Hematopoietic multipotent progenitor cell treated with erythropoietin and hydrocortisone succinate and interleukin-3 and kit ligand, for 15 days (in vitro differentiated cells): ENCODE data around the gene NTPCR.
"Not testable (repeated sequence)": the region's sequence is repeated elsewhere in the genome, so short reads cannot be mapped to it uniquely, and the experiment has no call there.

Experiments used
- DNase-seq: peaks from one replicate; pipeline ENCODE4 v3.0.0-alpha.2; 2015; ENCODE audit warnings: low spot score

Gene NTPCR

DNA sequence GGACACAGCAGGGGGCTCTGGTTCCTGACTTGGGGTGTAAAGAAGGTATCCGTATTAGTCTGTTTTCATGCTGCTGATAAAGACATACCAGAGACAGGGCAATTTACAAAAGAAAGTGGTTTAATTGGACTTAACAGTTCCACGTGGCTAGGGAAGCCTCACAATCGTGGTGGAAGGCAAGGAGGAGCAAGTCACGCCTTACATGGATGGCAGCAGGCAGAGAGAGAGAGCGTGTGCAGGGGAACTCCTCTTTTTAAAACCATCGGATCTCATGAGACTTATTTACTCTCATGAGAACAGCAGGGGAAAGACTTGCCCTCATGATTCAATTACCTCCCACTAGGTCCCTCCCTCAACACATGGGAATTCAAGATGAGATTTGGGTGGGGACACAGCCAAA lies 23.2 kb upstream of the NTPCR start:
- not testable (repeated sequence) for DNase-seq

DNA sequence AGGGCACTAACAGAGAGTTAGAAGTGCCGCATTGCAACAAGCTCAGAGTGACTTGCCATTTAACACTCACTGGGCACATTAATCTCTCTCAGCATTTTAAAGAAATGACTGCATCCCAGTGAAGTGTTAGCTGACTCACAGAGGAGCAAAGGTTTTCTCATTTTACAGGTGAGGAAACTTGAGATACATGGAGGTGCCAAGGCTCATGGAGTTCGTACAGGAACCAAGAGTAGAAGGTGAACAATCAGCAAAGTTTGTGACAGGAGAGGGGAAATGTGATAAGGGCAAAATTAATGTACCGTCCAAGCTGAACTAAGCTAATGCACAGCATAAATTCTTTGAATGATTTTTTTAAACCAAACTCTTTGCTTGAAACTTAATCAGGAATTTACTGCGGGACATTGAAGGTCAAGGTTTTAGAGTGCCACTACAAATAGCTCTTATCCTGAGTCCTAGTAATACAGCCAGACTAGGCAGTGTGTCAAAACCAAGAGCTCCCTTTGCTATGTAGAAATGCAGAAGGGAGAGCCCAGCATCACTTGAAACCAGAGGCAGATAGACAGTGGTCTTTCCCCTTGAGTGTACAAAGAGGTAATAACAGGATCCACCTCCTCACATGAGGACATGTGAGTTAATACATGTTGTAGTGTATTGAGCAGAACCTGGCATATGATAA lies 22.4 kb upstream of the NTPCR start:
- no peak for DNase-seq

- no peak for DNase-seq
Measured at GRCh38 chr1:232932486-232933425, 17.7 kb upstream of the NTPCR start.

DNA sequence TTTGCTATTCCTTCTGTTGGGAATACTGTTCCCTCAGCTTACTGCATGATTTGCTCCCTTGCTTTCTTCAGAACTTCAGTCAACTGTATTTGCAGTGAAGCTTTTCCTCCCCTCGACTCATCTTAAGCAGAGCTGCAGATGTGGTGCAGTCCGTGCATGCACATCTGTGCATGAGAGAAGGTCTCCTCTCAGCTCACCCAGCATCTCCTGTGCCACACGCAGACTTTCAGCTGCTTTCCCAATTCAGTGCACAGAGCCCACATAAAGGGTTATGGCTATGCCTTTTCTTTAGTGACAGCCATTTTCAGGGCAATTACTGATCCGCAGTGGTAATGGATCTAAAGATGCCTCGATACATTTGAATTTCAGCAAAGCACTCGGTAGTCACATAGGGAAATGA lies 13.5 kb upstream of the NTPCR start:
- no peak for DNase-seq

DNA sequence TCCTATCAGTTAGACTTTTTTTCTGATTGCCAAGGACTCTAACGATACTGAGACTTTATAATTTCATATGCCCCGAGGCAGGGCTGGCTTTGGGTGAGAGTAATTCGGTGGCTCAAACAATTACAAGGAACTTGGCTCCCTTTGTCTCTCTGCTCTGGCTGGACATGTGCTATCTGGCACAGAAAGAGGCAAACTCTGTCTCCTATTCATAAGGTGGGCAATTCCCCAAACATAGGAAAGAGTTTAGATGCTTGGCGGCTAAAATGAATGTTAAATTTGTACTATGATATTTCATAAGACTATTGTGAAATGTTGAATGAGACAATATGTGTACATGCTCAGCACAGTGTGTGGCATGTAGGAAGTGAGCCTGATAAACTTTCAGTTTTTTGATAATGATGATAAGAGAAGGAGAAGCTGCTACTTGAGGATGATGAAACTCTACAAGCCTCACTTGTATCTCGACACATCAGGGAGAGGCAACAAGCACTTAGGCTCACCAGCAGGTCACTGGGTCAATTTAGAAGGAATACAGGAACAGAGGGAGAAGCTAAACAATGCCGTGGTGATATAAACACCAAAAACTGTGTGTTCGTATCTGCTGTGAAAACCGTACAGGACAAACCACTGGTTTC lies 12.6 kb upstream of the NTPCR start:
- no peak for DNase-seq

GRCh38 chr1:232938926-232939325 lies 11.5 kb upstream of the NTPCR start:
- DNase-seq = no peak

- no peak for DNase-seq
Measured at GRCh38 chr1:232939748-232940147, 10.7 kb upstream of the NTPCR start.

DNA sequence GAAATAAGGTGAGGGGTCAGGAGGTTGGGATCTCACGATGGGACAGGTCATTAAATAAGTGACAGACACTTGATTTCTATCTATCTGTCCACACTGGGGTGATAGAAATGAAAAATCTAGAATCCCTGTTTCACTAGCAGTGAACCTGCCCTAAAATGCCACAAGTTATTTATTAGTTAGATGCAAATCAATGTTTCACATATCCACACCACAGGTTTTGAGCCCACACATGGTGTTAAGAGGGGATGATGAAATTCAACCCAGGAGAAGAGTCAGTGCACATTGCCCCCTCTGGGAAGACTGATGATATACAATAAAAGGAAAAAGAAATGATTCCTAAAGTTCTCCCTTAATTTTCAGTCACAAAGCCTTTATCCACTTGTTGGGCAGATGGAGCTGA lies 10.1 kb upstream of the NTPCR start:
- DNase-seq = no peak

- no peak for DNase-seq
Measured at GRCh38 chr1:232942413-232943294, 7.8 kb upstream of the NTPCR start.

GRCh38 chr1:232943679-232944252 lies 6.6 kb upstream of the NTPCR start:
- DNase-seq = no peak

DNA sequence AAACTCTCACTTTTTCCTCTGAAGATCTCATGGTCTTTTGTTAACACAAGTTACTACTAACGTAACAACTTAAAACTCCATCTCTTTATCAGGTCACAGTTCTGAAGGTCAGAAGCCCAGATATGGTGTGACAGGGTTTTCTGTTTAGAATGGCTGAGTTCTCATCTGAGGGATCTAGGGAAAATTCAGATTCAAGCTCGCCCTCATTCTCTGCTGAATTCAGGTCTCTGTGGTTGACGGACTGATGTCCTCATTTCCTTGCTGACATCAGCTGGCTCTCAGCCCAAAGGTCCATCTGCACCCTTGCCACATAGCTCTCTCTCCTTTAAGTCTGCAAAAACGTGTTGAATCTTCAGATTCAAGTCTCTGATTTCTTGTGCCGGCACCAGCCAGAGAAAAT lies 6.1 kb upstream of the NTPCR start:
- no peak for DNase-seq

DNA sequence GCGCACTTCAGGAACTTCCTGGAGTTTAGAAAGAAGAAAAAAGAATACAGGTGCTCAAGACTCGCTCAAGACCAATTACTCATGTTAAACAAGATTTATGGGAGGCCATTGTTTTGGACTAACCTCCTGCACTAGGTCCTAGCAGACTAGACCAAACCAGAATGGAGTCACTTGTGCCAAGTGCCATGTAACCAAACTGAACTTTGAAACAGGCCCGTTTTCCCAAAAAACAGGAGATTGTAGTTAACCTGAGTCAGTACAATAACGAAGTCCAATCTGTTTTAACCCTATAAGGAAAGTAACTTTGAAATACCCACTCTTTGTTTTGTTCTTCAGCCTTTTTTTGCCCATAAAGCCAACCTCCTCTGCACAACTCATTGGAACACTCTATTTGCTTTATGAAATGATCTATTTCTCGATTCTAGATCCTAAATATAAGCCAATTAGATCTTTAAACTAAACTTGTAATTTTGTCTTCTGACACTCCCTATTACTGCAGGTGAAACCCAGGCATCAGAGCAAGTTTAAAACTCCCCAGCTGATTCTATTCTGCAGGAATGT lies 695 bp upstream of the NTPCR start:
- no peak for DNase-seq

DNA sequence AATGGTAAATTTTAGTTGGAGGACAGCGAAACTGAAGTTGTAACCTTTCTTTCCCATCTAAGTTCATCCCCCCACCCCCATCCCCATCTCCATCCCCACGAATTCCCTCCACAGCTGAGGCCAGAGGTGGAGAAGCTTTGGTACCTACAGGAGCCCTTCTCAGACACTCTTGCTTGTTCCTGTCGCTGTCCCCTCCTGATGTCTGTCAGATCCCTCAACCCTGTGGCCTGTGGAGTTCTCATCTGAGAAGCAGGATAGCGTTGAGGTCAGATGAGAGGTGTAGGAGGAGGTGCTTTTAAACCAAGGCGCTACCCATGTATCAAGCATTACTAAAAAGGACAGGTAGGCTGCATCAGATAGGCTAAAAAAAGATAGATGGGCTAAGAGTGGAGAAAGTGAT lies 769 bp downstream of the NTPCR start:
- no peak for DNase-seq

GRCh38 chr1:232951605-232952004 lies 1.2 kb downstream of the NTPCR start:
- DNase-seq = no peak

DNA sequence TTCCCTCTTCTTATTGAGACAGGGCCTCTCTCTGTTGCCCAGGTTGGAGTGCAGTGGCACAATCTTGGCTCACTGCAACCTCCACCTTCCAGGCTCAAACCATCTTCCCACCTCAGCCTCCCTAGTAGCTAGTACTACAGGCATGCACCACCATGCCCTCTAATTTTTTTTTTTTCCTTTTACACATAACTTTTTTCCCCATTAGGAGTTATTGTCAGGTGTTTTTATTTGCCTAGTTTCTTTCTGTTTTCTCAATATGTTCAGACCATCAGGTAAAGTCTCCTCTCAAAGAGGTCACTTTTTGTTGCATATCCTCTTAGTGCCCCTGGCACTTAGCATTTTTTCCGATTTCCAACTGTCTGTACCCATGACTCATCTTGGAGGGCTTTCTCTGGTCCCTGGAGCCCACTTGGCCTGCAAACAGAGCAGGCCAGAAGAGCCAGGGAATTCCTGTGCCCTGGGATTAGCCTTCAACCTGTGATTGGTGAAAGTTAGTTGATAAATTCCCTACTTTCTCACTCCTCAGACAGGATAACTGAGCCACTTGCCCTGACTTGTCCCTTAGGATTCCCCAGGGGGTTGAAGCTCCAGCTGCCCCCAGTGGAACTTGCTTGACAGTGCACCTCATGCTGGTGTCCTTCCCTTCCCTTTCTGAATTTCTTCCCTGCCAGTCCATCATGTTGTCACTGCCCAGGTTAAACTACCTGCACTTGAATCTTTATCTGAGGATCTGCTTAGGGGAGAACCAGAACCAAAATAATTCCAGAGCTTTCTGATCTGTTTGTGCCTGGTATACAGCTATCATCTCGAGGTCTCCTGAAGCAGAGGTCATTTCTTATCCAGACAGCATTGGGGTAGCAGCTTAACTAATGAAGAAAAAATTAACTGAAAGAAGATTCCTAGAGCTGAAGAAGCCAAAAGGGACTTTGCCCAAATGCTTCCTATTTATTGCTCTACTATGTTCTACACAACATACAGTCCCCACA lies 2.4 kb downstream of the NTPCR start:
- peak; percentile 29 for DNase-seq

DNA sequence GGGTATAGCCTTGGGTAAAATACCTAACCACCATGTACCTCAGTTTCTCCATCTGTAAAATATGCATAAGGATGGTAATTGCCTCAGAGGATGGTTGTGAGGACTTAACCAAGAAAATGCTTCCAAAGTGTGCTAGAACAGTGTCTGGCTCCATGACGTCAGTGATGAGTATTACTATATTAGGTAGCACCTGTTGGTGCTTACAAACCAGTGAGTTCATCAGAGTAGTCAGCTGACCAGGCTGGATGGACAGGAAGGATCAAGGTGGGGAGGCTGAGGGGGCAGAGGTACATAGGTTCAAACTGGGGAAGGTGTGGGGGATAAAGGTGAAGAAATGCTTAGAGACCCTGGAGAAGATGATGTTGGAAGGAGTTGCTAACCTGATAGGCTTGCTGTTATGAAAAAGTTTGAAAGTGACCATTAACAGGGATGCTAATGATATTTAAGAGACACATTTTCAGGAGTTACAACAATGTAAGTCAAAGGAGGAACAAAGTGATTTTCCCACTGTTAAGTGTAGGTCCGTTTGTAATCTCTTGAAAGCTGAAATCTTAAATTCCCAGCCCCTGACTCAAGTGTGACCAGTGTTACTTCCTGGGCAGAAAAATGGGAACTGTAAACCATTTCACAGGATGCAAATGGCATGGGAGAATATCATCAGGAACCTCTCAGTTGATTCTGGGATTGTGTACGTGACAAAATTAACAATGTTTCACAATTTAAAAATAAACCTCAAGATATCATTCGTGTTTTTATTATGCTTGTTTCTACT lies 4.4 kb downstream of the NTPCR start:
- no peak for DNase-seq

DNA sequence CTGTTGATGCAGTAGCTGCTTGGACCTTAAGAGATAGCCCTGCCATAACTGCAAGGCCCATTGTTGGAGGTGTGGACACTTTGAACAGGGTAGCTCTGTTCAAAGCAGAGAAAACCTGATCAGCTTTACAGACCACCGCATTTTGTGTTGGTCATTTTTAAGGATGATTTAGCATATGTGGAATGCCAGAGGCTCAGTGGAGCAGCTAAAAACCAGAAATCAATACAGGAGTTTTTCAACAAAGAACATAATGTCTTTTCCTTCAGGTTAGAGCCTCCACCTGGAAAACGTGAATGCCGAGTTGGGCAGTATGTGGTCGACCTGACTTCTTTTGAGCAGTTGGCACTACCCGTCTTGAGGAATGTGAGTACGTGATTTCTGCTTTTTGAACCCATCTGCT lies 5.7 kb downstream of the NTPCR start:
- no peak for DNase-seq

DNA sequence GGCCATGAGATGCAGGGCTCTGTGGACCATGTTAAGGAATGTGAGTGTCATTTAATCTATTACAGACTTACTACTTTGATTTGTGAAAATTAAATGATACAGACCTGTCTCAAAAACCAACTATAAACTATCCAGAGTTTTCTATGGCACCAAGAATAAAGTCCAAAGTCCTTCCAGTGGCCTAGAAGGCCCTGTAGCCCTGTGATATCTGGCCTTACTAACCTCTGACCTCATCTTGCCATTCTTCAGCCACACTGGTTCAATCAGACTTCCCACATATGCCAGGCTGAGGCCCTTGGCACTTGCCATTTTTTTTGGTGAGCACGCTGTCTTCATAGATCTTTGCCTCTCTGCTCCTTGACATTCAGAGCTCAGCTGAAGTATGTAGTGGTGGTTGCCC lies 7.7 kb downstream of the NTPCR start:
- no peak for DNase-seq
